ENCODE data around the gene CD70.
"Not testable (repeated sequence)": the region's sequence is repeated elsewhere in the genome, so short reads cannot be mapped to it uniquely, and the experiment has no call there.

CD70 gene

GRCh38 chr19:6590827-6591319, at the start of gene CD70:
CD70 (minus strand) TSS chr19:6591150; CDS start chr19:6591002, 148 bp downstream.
- in situ Hi-C loops (cut with MboI; ENCODE audit: low sequenced_read_pairs), result no loop called here

GRCh38 chr19:6640333-6640732, 49.4 kb upstream of the CD70 start:
- in situ Hi-C loops (cut with MboI; ENCODE audit: low sequenced_read_pairs), result not testable (repeated sequence)

GRCh38 chr19:6639439-6639838, 48.5 kb upstream of the CD70 start:
- in situ Hi-C loops (cut with MboI; ENCODE audit: low sequenced_read_pairs), result no loop called here

- in situ Hi-C loops (cut with MboI; ENCODE audit: low sequenced_read_pairs), result not testable (repeated sequence)
These were observed 42.5 kb upstream of the CD70 start for GRCh38 chr19:6633456-6633813.

- in situ Hi-C loops (cut with MboI; ENCODE audit: low sequenced_read_pairs), result not testable (repeated sequence)
These were observed 42.0 kb upstream of the CD70 start for GRCh38 chr19:6632747-6633455.

- in situ Hi-C loops (cut with MboI; ENCODE audit: low sequenced_read_pairs), result no loop called here
These were observed 41.2 kb upstream of the CD70 start for GRCh38 chr19:6632002-6632621.

GRCh38 chr19:6626764-6627163, 35.8 kb upstream of the CD70 start:
- in situ Hi-C loops (cut with MboI; ENCODE audit: low sequenced_read_pairs), result no loop called here

- in situ Hi-C loops (cut with MboI; ENCODE audit: low sequenced_read_pairs), result no loop called here
These were observed 26.4 kb upstream of the CD70 start for GRCh38 chr19:6617374-6617773.

- in situ Hi-C loops (cut with MboI; ENCODE audit: low sequenced_read_pairs), result no loop called here
These were observed 25.1 kb upstream of the CD70 start for GRCh38 chr19:6616011-6616410.

- in situ Hi-C loops (cut with MboI; ENCODE audit: low sequenced_read_pairs), result no loop called here
These were observed 22.8 kb upstream of the CD70 start for GRCh38 chr19:6613711-6614110.

- in situ Hi-C loops (cut with MboI; ENCODE audit: low sequenced_read_pairs), result no loop called here
These were observed 20.2 kb upstream of the CD70 start for GRCh38 chr19:6610934-6611852.

- in situ Hi-C loops (cut with MboI; ENCODE audit: low sequenced_read_pairs), result no loop called here
These were observed 18.0 kb upstream of the CD70 start for GRCh38 chr19:6608940-6609339.

GRCh38 chr19:6608146-6608545, 17.2 kb upstream of the CD70 start:
- in situ Hi-C loops (cut with MboI; ENCODE audit: low sequenced_read_pairs), result not testable (repeated sequence)

- in situ Hi-C loops (cut with MboI; ENCODE audit: low sequenced_read_pairs), result not testable (repeated sequence)
These were observed 15.5 kb upstream of the CD70 start for GRCh38 chr19:6606276-6607070.

GRCh38 chr19:6604906-6605305, 14.0 kb upstream of the CD70 start:
- in situ Hi-C loops (cut with MboI; ENCODE audit: low sequenced_read_pairs), result no loop called here

- in situ Hi-C loops (cut with MboI; ENCODE audit: low sequenced_read_pairs), result no loop called here
These were observed 11.8 kb upstream of the CD70 start for GRCh38 chr19:6602729-6603114.

GRCh38 chr19:6601537-6602052, 10.6 kb upstream of the CD70 start:
- in situ Hi-C loops (cut with MboI; ENCODE audit: low sequenced_read_pairs), result not testable (repeated sequence)

GRCh38 chr19:6600951-6601536, 10.1 kb upstream of the CD70 start:
- in situ Hi-C loops (cut with MboI; ENCODE audit: low sequenced_read_pairs), result not testable (repeated sequence)

- in situ Hi-C loops (cut with MboI; ENCODE audit: low sequenced_read_pairs), result no loop called here
These were observed 9.0 kb upstream of the CD70 start for GRCh38 chr19:6599866-6600454.

All from hTERT RPE-1 (cell line).